GM08714 (cell line): ENCODE data around the gene MYLK.

Source experiments
- H3K4me3 ChIP-seq: fragments of 200-500 bp; sonication (Bioruptor generic); 2 replicates; pipeline ENCODE4 v1.5.1; 2014; ENCODE audit warnings: mild to moderate bottlenecking, low read length, inconsistent platforms
- ZNF274 ChIP-seq: IDR thresholded peaks from 2 replicates; pipeline ENCODE4 v1.6.1; 2012; ENCODE audit warnings: mild to moderate bottlenecking, low read depth, low read length

Gene MYLK

GRCh38 chr3:123700791-123701722 is 183.1 kb downstream of the MYLK start:
- no peak overlapping the region for H3K4me3 ChIP-seq
- no peak for TF ChIP-seq ZNF274

DNA sequence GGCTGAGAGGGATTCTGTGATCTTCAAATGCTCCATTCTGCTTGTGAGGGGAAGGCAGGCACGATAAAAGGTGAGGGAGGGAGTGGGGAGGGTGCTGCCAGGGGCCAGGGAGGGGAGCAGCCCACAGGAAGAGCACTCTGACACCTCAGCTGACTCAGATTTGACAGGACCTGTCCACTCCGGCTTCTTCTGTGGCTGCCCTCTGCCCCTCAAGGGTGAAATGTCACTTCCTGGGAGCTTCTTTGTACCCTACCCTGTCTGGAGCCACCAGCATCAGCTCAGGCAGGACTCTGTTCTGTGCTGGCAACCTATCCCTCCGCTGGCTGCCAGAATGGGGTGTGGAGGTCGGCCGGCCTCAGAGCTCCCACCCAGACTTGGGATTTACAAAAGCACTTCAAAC is 185.3 kb downstream of the MYLK start:
- no peak for TF ChIP-seq ZNF274
- H3K4me3 ChIP-seq: no peak overlapping the region

GRCh38 chr3:123696808-123697207 is 187.3 kb downstream of the MYLK start:
- no peak overlapping the region for H3K4me3 ChIP-seq
- TF ChIP-seq ZNF274: no peak

DNA sequence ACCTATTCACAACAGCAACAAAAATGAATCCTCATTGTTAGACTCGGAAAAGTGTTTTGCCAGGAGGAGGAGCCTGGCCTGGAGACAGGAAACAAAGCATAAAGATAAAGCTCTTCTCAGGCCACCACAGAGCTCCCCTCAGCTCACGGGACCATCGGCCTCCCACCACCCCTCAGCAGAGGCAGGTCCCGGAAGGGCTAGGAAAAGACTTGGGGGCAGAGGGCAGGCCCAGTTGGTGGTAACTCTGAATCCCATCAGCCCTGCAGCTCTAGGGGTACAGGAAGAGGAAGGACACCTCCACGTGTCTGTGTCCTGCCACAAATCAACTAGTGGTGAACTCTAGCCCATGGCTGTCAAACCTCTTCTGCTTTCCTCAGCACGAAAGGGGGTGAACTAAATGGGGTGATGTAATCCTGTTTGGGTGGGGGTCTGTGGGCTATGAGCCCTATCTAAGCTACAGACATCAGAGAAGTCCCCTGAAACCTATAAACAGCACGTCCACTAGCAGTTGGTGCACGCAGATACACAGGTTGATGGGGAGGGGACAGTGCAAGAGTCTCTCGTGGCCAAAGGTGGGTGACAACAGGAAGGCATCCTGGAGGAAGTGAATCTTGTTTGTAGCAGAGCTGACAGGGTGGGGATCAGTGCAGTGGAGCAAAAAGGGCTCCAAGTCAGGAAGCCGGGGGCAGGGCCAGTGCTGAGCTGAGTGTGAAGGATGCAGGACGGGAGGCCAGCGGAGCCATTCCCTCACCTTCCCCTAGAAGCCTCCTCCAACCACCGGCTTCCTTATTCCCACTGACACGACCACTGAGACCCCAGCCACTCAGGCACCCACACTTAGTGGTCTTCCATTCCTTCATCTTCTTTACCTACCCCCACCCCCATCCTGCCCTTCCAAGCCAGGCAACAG is 188.1 kb downstream of the MYLK start:
- no peak overlapping the region for H3K4me3 ChIP-seq
- no peak for TF ChIP-seq ZNF274

GRCh38 chr3:123695152-123695551 is 189.0 kb downstream of the MYLK start:
- TF ChIP-seq ZNF274: no peak
- H3K4me3 ChIP-seq: no peak overlapping the region

DNA sequence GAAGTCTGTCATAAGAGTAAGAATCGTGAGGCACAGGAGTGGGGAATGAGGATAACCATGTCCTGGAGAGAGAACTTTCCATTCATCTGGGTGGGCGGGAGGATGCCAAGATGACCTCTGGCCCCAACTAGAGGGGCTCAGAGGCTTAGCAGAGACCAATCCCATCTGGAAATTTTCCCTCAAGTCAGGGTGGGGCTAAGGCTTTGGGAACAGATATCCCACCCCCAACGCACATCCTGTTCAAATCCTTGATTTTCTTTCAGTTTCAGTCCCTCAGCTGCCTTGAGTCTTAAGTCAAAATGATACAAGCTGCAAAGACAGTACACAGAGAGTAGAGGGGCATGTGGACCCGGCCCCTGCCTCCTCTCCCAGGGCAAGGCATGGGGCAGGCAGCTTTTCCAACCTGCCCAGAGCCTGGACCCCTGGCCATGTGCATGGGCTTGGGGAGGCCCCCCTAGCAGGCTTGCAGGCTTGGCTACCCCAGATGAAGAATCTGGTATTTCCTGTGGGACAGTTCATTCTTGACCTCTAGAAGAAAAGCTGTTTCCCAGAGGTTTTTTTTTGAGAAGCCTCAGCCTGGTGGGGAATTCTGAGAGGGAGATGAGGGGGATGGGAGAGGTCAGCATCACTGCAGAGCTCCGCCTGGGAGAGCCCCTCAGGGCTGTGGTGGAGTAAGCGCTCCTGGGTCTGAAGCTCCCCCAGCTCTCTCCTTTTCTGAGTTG is 189.6 kb downstream of the MYLK start:
- no peak overlapping the region for H3K4me3 ChIP-seq
- no peak for TF ChIP-seq ZNF274

GRCh38 chr3:123693584-123694190 is 190.4 kb downstream of the MYLK start:
- no peak for TF ChIP-seq ZNF274
- no peak overlapping the region for H3K4me3 ChIP-seq

- H3K4me3 ChIP-seq: no peak overlapping the region
- no peak for TF ChIP-seq ZNF274
Observed at GRCh38 chr3:123692671-123693070, 191.5 kb downstream of the MYLK start.

- TF ChIP-seq ZNF274: no peak
- H3K4me3 ChIP-seq: no peak overlapping the region
Observed at GRCh38 chr3:123692041-123692440, 192.1 kb downstream of the MYLK start.

GRCh38 chr3:123689831-123690230 is 194.3 kb downstream of the MYLK start:
- TF ChIP-seq ZNF274: no peak
- H3K4me3 ChIP-seq: no peak overlapping the region

- no peak for TF ChIP-seq ZNF274
- H3K4me3 ChIP-seq: no peak overlapping the region
Observed at GRCh38 chr3:123688241-123688747, 195.8 kb downstream of the MYLK start.

DNA sequence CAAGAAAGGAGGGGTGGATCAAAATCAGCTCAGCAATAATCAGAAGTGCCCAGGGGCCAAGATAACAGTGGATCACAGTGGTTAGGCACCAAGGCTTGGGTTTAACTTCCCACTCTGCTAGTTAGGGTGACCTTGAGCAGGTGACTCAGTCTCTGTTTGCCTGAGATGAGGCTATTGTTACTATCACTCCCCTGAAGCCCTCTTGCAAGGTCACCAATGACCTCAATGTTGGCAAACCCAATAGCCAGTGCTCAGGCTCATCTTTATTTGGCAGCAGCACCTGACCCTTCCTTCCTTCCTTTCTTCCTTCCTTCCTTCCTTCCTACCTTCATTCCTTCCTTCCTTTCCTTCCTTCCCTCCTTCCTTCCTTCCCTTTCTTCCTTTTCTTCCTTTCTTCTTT is 196.8 kb downstream of the MYLK start:
- TF ChIP-seq ZNF274: no peak
- H3K4me3 ChIP-seq: no peak overlapping the region

- no peak for TF ChIP-seq ZNF274
- no peak overlapping the region for H3K4me3 ChIP-seq
Observed at GRCh38 chr3:123686251-123686650, 197.9 kb downstream of the MYLK start.
